BJ (cell line): ENCODE data around the gene RNF208. TPM values are rescaled to one million over a fixed set of nuclear protein-coding genes. Genes with fewer than 3 reads are reported as not detected.

Experiments used
- CTCF ChIA-PET: fragments of 350-600 bp; formaldehyde crosslinking; extraction: SDS; loops from one replicate; lab custom pipeline; 2021; ENCODE audit warnings: antibody characterized with exemption, inconsistent platforms; lab: Yijun Ruan, JAX
- POLR2A ChIA-PET: fragments of 300-600 bp; sonication (Branson Sonifier 250); formaldehyde crosslinking; extraction: SDS; loops from one replicate; lab custom pipeline; 2021; ENCODE audit warnings: antibody characterized with exemption; lab: Charles Lee
- DNase-seq: peaks from one replicate; pipeline ENCODE4 v3.0.0-alpha.2; 2011; ENCODE audit warnings: low read depth
- H3K27me3 ChIP-seq: 2 replicates; pipeline ENCODE4 v1.6.0; 2011; ENCODE audit warnings: low read length; ENCODE audit not compliant: control insufficient read depth, insufficient read depth
- H3K36me3 ChIP-seq: 2 replicates; pipeline ENCODE4 v1.5.1; 2011; ENCODE audit warnings: low read length; ENCODE audit not compliant: control insufficient read depth, insufficient read depth
- H3K4me3 ChIP-seq: 2 replicates; pipeline ENCODE4 v1.5.1; 2011; ENCODE audit warnings: low read depth, mild to moderate bottlenecking, control low read depth, low read length
- CTCF ChIP-seq: IDR thresholded peaks from 2 replicates; pipeline ENCODE4 v1.5.1; 2011; ENCODE audit warnings: low read depth, mild to moderate bottlenecking, control low read depth, inconsistent platforms, low read length, moderate library complexity; ENCODE audit not compliant: insufficient read depth
- polyA plus RNA-seq: library from polyadenylated mRNA; depleted of rRNA; stranded (reverse); fragments of >200 nt; gene quantifications from 2 replicates; pipeline ENCODE4 v1.2.3, GENCODE V29; 2011

Gene RNF208
- polyA plus RNA-seq, 1 experiment: 0.39 TPM

DNA sequence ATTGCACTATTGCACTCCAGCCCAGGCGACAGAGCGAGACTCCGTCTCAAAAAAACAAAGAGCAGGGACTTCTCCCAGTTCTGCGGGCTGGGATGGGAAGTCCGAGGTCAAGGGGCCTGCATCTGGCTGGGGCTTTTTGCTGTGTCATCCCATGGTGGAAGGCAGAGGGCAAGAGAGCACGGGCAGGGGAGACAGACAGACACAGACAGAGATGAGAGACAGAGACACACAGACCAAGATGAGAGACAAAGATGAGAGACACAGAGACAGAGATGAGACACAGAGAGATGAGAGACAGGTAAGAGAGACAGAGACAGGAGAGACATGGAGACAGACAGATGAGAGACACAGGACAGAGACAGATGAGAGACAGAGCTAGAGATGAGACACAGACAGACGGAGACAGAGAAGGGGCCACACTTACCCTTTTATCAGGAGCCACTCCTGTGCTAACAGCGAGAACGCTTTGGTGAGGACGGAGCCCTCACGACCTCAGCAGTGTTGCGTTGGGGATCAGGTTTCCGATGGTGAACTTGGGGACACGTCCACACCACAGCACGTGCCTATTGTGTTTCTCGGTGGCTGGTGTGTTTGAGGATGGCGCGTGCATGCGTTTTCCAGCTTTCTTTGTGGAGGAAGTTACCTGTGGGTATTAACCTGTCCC is 46.6 kb upstream of the RNF208 start:
- H3K4me3 ChIP-seq: no peak overlapping the region
- CTCF ChIA-PET: interaction anchor here (1.0 to 1.3 kb wide), 2 partner anchors 8 to 32 kb away, joined by 4 to 5 read pairs; no protein-coding TSS in a partner anchor
- POLR2A ChIA-PET: no interaction called here
- H3K27me3 ChIP-seq: no peaks in the 10 kb centered on the region
- no peak for DNase-seq
- peaks cover 32% of the 10 kb centered on the region for H3K36me3 ChIP-seq
- TF ChIP-seq CTCF: no peak

DNA sequence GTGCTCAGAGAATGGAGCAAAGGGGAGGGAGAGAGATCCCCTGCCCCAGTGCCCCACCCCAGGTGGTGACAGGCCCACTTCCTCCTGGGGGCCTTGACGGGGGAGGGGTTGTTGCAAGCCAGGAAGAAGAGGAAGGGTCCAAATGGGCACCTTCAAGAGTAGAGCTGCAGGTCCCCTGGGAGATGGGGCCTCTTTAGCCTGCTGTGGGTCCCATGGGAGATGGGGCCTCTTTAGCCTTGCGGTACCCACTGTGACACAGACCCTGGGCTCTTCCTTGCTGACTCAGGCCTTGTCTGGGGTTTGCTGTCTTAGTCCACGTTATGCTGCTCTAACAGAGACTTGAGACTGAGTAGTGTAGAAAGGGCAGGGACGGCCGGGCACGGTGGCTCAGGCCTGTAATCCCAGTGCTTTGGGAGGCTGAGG is 45.9 kb upstream of the RNF208 start:
- POLR2A ChIA-PET: no interaction called here
- CTCF ChIA-PET: interaction anchor here (1.0 kb wide), 2 partner anchors 9 to 43 kb away, joined by 3 to 5 read pairs; partner anchors contain the start of gene CYSRT1
- H3K36me3 ChIP-seq: peaks cover 32% of the 10 kb centered on the region
- no peak for TF ChIP-seq CTCF
- H3K4me3 ChIP-seq: no peak overlapping the region
- no peak for DNase-seq
- no peaks in the 10 kb centered on the region for H3K27me3 ChIP-seq

DNA sequence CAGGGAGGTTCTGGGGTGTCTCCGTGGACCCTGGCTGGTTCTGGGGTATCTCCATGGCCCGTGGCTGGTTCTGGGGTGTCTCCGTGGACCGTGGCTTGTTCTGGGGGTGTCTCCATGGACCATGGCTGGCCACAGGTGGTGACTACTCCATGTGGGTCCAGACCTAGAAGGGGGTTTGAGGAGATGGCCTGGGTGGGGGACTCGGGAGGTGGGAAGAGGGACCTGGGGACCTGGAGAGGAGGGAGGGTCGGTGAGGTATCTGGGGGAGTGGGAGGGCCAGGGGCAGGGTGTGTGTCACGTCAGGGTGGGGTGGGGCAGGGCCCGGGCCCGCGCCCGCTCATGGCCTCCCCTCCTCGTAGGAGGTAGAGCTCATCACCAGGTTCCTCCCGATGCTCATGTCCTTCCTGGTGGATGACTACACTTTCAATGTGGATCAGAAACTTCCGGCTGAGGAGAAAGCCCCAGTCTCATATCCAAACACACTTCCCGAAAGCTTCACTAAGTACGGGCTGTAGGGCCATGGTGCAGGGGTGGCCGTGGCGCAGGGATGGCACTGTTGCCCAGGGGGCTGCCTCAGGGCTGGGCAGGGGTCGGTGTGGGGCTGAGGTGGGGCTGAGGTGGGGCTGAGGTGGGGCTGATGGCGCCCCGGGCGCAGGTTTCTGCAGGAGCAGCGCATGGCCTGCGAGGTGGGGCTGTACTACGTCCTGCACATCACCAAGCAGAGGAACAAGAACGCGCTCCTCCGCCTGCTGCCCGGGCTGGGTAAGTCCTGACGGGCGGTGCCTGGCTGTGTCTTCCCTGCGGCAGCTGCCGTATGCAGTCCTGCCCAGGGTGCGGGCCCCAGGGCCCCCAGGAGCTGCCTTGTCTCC is 44.8 kb upstream of the RNF208 start:
- peaks cover 28% of the 10 kb centered on the region for H3K36me3 ChIP-seq

GRCh38 chr9:137266162-137266527 is 44.1 kb upstream of the RNF208 start:
- H3K36me3 ChIP-seq: peaks cover 28% of the 10 kb centered on the region
- no peaks in the 10 kb centered on the region for H3K27me3 ChIP-seq
- POLR2A ChIA-PET: no interaction called here
- no peak for DNase-seq
- no peak overlapping the region for H3K4me3 ChIP-seq
- TF ChIP-seq CTCF: no peak
- CTCF ChIA-PET: interaction anchor here (3.1 kb wide), 1 partner anchor 29 kb away, joined by 9 read pairs; no protein-coding TSS in a partner anchor

More for the DNA sequence above, 44.8 kb upstream of the RNF208 start:
- no peak for DNase-seq
- no peak for TF ChIP-seq CTCF
- Histone ChIP-seq H3K27me3 (no peaks in the 10 kb centered on the region), H3K4me3 (no peak overlapping the region)
- POLR2A ChIA-PET: no interaction called here
- CTCF ChIA-PET: interaction anchor here (1.0 to 3.1 kb wide), 2 partner anchors 30 to 42 kb away, joined by 3 to 9 read pairs; partner anchors contain the start of gene CYSRT1

DNA sequence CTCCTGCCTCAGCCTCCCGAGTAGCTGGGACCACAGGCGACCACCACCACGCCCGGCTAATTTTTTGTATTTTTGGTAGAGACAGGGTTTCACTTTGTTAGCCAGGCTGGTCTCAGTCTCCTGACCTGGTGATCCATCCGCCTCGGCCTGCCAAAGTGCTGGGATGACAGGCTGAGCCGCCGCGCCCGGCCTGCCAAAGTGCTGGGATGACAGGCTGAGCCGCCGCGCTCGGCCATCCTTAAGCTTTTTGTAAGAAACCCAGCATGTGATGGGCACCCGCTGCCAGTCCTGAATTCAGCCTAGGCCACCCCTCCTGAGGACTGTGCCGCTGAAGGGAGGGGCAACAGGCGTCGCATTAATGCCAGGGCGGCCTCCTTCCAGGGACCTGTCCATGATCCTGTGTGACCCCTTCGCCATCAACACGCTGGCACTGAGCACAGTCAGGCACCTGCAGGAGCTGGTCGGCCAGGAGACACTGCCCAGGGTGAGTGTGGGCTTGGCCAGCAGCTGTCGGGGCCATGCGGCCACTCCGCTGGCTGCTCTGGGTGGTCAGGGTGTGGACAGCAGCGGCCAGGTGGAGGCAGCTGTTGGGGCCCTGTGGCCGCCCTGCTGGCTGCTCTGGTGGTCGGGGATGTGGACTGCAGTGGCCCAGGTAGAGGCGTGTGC is 43.6 kb upstream of the RNF208 start:
- H3K36me3 ChIP-seq: peaks cover 24% of the 10 kb centered on the region
- TF ChIP-seq CTCF: no peak
- DNase-seq: no peak
- ChIA-PET POLR2A (no interaction called here), CTCF (interaction anchor here (0.6 to 3.1 kb wide), 2 partner anchors 29 to 140 kb away, joined by 3 to 9 read pairs; no protein-coding TSS in a partner anchor)
- H3K4me3 ChIP-seq: no peak overlapping the region
- H3K27me3 ChIP-seq: no peaks in the 10 kb centered on the region
